GM19193 (cell line): Measurements from ENCODE around the gene RBMY1F.
"Not testable (repeated sequence)": the region's sequence is repeated elsewhere in the genome, so short reads cannot be mapped to it uniquely, and the experiment has no call there.

Experiments used
- POLR2A ChIP-seq: IDR thresholded peaks from 4 replicates; pipeline ENCODE4 v1.6.1; 2011; ENCODE audit not compliant: insufficient read depth, insufficient read length; ENCODE audit errors: extremely low read depth

The RBMY1F gene

GRCh38 chrY:22182823-22183222, at the start of gene RBMY1F:
TSS of gene RBMY1F (minus strand) at chrY:22182923. CDS start at chrY:22180969, 1,954 bp downstream.
- not testable (repeated sequence) for TF ChIP-seq POLR2A
